Hepatocyte (in vitro differentiated cells): ENCODE data around the gene CHRDL1.

ENCODE experiments used
- CTCF ChIP-seq: fragments of 200-600 bp; sonication (generic); IDR thresholded peaks from 2 replicates; pipeline ENCODE4 v1.5.1; 2016; ENCODE audit warnings: antibody characterized with exemption, mild to moderate bottlenecking; ENCODE audit not compliant: poor library complexity
- EZH2 ChIP-seq: fragments of 200-600 bp; sonication (generic); IDR thresholded peaks from 2 replicates; pipeline ENCODE4 v1.6.1; 2016; ENCODE audit warnings: antibody characterized with exemption, mild to moderate bottlenecking, borderline replicate concordance

GRCh38 chrX:110755061-110755460, 40.6 kb downstream of the CHRDL1 start:
- no peak for TF ChIP-seq EZH2
- no peak for TF ChIP-seq CTCF
